Adrenal gland (tissue), 5 donors: ENCODE results near the gene ADAMTS13.

Experiments used
- CTCF ChIP-seq, 6 experiments: fragments of 450-650 bp in 4 of 6; fragments of 200-600 bp in 2 of 6; sonication (generic) in 1 of 6; IDR thresholded peaks; 1 replicate in 5 of 6; 2 replicates in 1 of 6; pipeline versions ENCODE4 v1.5.1 to v1.8.0; 2016 to 2021; ENCODE audit warnings: antibody characterized with exemption in 6 of 6, mild to moderate bottlenecking in 2 of 6, moderate library complexity in 1 of 6
- POLR2A ChIP-seq, 2 donors: fragments of 450-650 bp; IDR thresholded peaks; one replicate each; pipeline ENCODE4 v1.6.1; 2017; ENCODE audit warnings: antibody characterized with exemption in 2 of 2, mild to moderate bottlenecking in 2 of 2, moderate library complexity in 1 of 2
- donor health status: DM: no; HTN: no; CAD: no.

- TF ChIP-seq CTCF (IDR thresholded peaks at IDR 0.05) (no peak), POLR2A (IDR thresholded peaks at IDR 0.05) (no peak)
Measured at GRCh38 chr9:133420392-133420827, 1.8 kb upstream of the ADAMTS13 start.
